ENCODE data around the gene FOXL2. TPM values are rescaled to one million over a fixed set of nuclear protein-coding genes. Genes with fewer than 3 reads are reported as not detected.

The FOXL2 gene
- total and polyA plus RNA-seq, 9 of the 15 experiments (the other 6 are each of a cell fraction or from before 2014, with no cell fraction given): 0.27 to 22.1 (median 3.2) TPM

GRCh38 chr3:138946663-138947494 lies at the start of gene FOXL2, which contains the start of gene FOXL2NB (continued):
- TF ChIP-seq THAP7 (CRISPR knock-in tag; IDR thresholded peaks at IDR 0.05) (no peak), YY1 (IDR thresholded peaks at IDR 0.05; ENCODE audit: borderline replicate concordance in 1 of 3, control insufficient read depth in 1 of 3, extremely low read depth in 1 of 3, insufficient read depth in 3 of 3, insufficient read length in 1 of 3, insufficient replicate concordance in 2 of 3, low read depth in 1 of 3, low read length in 2 of 3) (peak in 2 of 3 experiments; percentile 31 to 65), KDM2B (CRISPR knock-in tag; IDR thresholded peaks at IDR 0.05) (no peak), ZFX (CRISPR knock-in tag; IDR thresholded peaks at IDR 0.05) (peak; percentile 85), E2F4 (CRISPR knock-in tag; IDR thresholded peaks at IDR 0.05; ENCODE audit: low read depth) (no peak), ZBTB7A (IDR thresholded peaks at IDR 0.05; ENCODE audit: borderline replicate concordance, control insufficient read depth, low read depth, low read length) (peak; percentile 70; the same call in 1 of the 2 replicates), OTX1 (CRISPR knock-in tag; IDR thresholded peaks at IDR 0.05) (no peak), HEY1 (CRISPR knock-in tag; IDR thresholded peaks at IDR 0.05; ENCODE audit: borderline replicate concordance) (no peak), CHCHD3 (CRISPR knock-in tag; IDR thresholded peaks at IDR 0.05) (no peak), MTA1 (IDR thresholded peaks at IDR 0.05; ENCODE audit: borderline replicate concordance) (no peak)
- TF ChIP-seq, protein P1, sequence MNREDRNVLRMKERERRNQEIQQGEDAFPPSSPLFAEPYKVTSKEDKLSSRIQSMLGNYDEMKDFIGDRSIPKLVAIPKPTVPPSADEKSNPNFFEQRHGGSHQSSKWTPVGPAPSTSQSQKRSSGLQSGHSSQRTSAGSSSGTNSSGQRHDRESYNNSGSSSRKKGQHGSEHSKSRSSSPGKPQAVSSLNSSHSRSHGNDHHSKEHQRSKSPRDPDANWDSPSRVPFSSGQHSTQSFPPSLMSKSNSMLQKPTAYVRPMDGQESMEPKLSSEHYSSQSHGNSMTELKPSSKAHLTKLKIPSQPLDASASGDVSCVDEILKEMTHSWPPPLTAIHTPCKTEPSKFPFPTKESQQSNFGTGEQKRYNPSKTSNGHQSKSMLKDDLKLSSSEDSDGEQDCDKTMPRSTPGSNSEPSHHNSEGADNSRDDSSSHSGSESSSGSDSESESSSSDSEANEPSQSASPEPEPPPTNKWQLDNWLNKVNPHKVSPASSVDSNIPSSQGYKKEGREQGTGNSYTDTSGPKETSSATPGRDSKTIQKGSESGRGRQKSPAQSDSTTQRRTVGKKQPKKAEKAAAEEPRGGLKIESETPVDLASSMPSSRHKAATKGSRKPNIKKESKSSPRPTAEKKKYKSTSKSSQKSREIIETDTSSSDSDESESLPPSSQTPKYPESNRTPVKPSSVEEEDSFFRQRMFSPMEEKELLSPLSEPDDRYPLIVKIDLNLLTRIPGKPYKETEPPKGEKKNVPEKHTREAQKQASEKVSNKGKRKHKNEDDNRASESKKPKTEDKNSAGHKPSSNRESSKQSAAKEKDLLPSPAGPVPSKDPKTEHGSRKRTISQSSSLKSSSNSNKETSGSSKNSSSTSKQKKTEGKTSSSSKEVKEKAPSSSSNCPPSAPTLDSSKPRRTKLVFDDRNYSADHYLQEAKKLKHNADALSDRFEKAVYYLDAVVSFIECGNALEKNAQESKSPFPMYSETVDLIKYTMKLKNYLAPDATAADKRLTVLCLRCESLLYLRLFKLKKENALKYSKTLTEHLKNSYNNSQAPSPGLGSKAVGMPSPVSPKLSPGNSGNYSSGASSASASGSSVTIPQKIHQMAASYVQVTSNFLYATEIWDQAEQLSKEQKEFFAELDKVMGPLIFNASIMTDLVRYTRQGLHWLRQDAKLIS (CRISPR knock-in tag; IDR thresholded peaks at IDR 0.05): 0 out of 2 replicates have a peak, but pooled peaks have one; percentile 14
- TF ChIP-seq, protein P2, sequence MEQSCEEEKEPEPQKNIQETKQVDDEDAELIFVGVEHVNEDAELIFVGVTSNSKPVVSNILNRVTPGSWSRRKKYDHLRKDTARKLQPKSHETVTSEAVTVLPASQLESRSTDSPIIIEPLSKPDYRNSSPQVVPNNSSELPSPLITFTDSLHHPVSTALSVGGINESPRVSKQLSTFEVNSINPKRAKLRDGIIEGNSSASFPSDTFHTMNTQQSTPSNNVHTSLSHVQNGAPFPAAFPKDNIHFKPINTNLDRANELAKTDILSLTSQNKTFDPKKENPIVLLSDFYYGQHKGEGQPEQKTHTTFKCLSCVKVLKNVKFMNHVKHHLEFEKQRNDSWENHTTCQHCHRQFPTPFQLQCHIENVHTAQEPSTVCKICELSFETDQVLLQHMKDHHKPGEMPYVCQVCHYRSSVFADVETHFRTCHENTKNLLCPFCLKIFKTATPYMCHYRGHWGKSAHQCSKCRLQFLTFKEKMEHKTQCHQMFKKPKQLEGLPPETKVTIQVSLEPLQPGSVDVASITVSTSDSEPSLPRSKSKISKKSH (CRISPR knock-in tag; IDR thresholded peaks at IDR 0.05): no peak
- TF ChIP-seq, protein P3, sequence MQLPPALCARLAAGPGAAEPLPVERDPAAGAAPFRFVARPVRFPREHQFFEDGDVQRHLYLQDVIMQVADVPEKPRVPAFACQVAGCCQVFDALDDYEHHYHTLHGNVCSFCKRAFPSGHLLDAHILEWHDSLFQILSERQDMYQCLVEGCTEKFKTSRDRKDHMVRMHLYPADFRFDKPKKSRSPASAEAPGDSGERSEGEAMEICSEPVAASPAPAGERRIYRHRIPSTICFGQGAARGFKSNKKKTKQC (CRISPR knock-in tag; IDR thresholded peaks at IDR 0.05): 0 out of 2 replicates have a peak, but pooled peaks have one; percentile 23
